ENCODE measurements around the gene GTPBP2. TPM values are rescaled to one million over a fixed set of nuclear protein-coding genes. Genes with fewer than 3 reads are reported as not detected.

The GTPBP2 gene
- total and polyA plus RNA-seq, 10 of the 15 experiments (the other 5 are each of a cell fraction or from before 2014, with no cell fraction given): 5.9 to 63.4 (median 39.8) TPM

DNA sequence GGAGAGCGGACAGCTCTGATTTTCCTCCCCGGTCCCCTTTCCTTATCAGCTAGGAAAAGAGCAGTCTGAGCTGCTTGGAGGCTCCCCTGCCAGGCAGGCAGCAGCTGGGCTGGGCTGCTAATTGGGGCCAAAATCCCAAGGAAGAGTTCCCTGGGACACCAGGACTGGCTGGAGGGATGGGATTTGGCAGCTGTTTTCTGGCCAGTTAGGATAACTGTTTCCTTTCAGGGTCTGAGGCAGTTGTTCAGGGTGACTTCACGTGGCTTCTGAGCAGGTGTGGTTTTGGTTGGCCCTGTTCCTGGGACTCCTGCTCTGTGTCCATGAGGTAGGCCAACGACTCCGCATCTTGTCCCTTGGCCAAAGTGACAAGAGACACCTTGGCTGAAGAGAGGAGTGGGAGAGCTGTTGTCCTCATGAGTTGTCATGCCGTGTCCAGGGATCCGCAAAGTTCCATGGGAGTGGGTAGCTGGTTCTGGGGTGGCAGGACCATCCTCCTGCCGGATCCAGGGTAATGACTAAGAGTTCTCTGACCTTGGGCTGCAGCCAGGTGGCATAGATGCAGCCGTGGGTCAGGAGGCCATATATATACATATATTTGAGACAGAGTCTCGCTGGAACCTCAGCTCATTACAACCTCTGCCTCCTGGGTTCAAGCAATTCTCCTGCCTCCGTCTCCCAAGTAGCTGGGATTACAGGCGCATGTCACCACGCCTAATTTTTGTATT, 37.3 kb upstream of the GTPBP2 start:
- Histone ChIP-seq H3K27ac (ENCODE audit: control insufficient read depth, insufficient read depth) (no peak overlapping the region), H3K4me2 (ENCODE audit: control insufficient read depth, insufficient read depth) (no peak overlapping the region), H4K20me1 (ENCODE audit: control insufficient read depth, insufficient read depth) (no peaks in the 10 kb centered on the region), H3K79me2 (ENCODE audit: control insufficient read depth, insufficient read depth, low read length) (no peaks in the 10 kb centered on the region), H3K27me3 (replicated peaks in 1 of 2; ENCODE audit: control insufficient read depth in 2 of 2, insufficient read depth in 2 of 2, low read length in 1 of 2) (no peaks in the 10 kb centered on the region), H3K9ac (ENCODE audit: control insufficient read depth, insufficient read depth, low read length) (no peak overlapping the region), H3K9me3 (replicated peaks; ENCODE audit: control insufficient read depth, insufficient read depth, low read length) (peaks cover 2% of the 10 kb centered on the region; the same call in 1 of the 3 replicates), H3K36me3 (ENCODE audit: control insufficient read depth in 2 of 2, insufficient read depth in 2 of 2, low read length in 1 of 2) (peaks cover 4 to 7% of the 10 kb centered on the region in 2 experiments; a peak in 3 of 4 replicates), H2AFZ (ENCODE audit: control insufficient read depth, low read depth, low read length) (no peak overlapping the region), H3K4me3 (no peak overlapping the region), H3K4me1 (ENCODE audit: control insufficient read depth, insufficient read depth, low read length) (peaks cover 46% of the 10 kb centered on the region)
- BruUV-seq (replicated peaks): no TSS peak
- ChIA-PET SMC1A (ENCODE audit: uncharacterized antibody, unreplicated experiment) (interaction anchor here (0.5 to 4.1 kb wide), 17 partner anchors 10 to 421 kb away, joined by 3 to 37 read pairs (median 4); partner anchors contain the start of gene MRPS18A), RAD21 (ENCODE audit: unreplicated experiment) (interaction anchor here (1.1 to 7.8 kb wide), 12 partner anchors 9 to 414 kb away, joined by 3 to 79 read pairs (median 5); partner anchors contain the start of genes MAD2L1BP and VEGFA), POLR2A (interaction anchor here (1.9 to 2.8 kb wide), 2 partner anchors 36 to 49 kb away, joined by 6 to 10 read pairs; partner anchors contain the start of gene GTPBP2), CTCF (interaction anchor here (0.6 to 7.6 kb wide), 31 partner anchors 9 to 520 kb away, joined by 3 to 85 read pairs (median 8); partner anchors contain the start of genes GTPBP2, MRPS18A and VEGFA)
- DNase-seq (ENCODE audit: low read depth, low spot score) (no peak), FAIRE-seq (no peak), ATAC-seq (no peak)
- in situ Hi-C loops (cut with MboI) (loop anchor here (5.0 kb wide), 1 partner anchor 411 kb away; no protein-coding TSS in a partner anchor), intact Hi-C loops (cut with micrococcal nuclease; ENCODE audit: unreplicated experiment) (loop anchor here (5.0 kb wide), 1 partner anchor 336 kb away; no protein-coding TSS in a partner anchor)
- TF ChIP-seq MTA2 (IDR thresholded peaks at IDR 0.05; ENCODE audit: low read depth) (no peak), POLR2A (IDR thresholded peaks at IDR 0.05; ENCODE audit: low read depth, low read length) (0 out of 2 replicates have a peak, but pooled peaks have one; percentile 4)
- 36% methylated on average over 13 of the region's 13 CpGs for WGBS (ENCODE audit: insufficient coverage, insufficient replicate concordance, low lambda C conversion rate, missing lambda C conversion rate)

DNA sequence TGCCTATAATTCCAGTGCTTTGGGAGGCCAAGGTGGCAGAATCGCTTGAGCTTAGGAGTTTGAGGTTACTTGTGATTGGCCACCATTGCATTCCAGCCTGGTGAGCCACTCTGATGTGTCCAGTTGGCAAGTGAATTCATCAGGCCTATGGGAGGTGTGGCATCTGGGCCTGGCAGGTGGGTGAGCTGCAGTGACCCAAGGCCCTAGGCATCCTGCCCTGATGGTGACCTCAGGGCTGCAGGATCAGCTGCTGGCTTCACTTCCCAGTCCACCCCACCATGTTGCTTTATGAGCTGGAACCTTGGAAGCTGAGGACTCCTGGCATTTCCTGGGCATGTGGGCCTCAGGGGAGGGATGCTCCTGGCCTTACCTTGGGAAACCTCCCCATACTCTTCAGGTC, 36.3 kb upstream of the GTPBP2 start:
- SMC1A ChIA-PET (ENCODE audit: uncharacterized antibody, unreplicated experiment): interaction anchor here (0.7 to 4.1 kb wide), 7 partner anchors 9 to 414 kb away, joined by 3 to 37 read pairs (median 5); no protein-coding TSS in a partner anchor
- H4K20me1 ChIP-seq (ENCODE audit: control insufficient read depth, insufficient read depth): no peaks in the 10 kb centered on the region
- FAIRE-seq (no peak), ATAC-seq (no peak), DNase-seq (ENCODE audit: low read depth, low spot score) (no peak)
- peaks cover 5% of the 10 kb centered on the region; the same call in 2 of the 3 replicates for H3K9me3 ChIP-seq (replicated peaks; ENCODE audit: control insufficient read depth, insufficient read depth, low read length)
- no peaks in the 10 kb centered on the region for H3K27me3 ChIP-seq (replicated peaks in 1 of 2; ENCODE audit: control insufficient read depth in 2 of 2, insufficient read depth in 2 of 2, low read length in 1 of 2)
- no peaks in the 10 kb centered on the region for H3K79me2 ChIP-seq (ENCODE audit: control insufficient read depth, insufficient read depth, low read length)
- CTCF ChIA-PET: interaction anchor here (0.6 to 7.6 kb wide), 22 partner anchors 9 to 672 kb away, joined by 3 to 85 read pairs (median 6); no protein-coding TSS in a partner anchor
- POLR2A ChIA-PET: interaction anchor here (0.6 to 2.8 kb wide), 3 partner anchors 29 to 415 kb away, joined by 4 to 10 read pairs (median 4); partner anchors contain the start of gene GTPBP2
- H3K27ac ChIP-seq (ENCODE audit: control insufficient read depth, insufficient read depth): no peak overlapping the region
- intact Hi-C loops (cut with micrococcal nuclease; ENCODE audit: unreplicated experiment): loop anchor here (5.0 kb wide), 1 partner anchor 337 kb away; no protein-coding TSS in a partner anchor
- no peak overlapping the region for H2AFZ ChIP-seq (ENCODE audit: control insufficient read depth, low read depth, low read length)
- 41% methylated on average over 1 of the region's 1 CpG for WGBS (ENCODE audit: insufficient coverage, insufficient replicate concordance, low lambda C conversion rate, missing lambda C conversion rate)
- RAD21 ChIA-PET (ENCODE audit: unreplicated experiment): interaction anchor here (1.1 to 7.8 kb wide), 8 partner anchors 8 to 415 kb away, joined by 3 to 79 read pairs (median 4); no protein-coding TSS in a partner anchor
- in situ Hi-C loops (cut with MboI): loop anchor here (5.0 kb wide), 1 partner anchor 412 kb away; no protein-coding TSS in a partner anchor
- H3K36me3 ChIP-seq (ENCODE audit: control insufficient read depth in 2 of 2, insufficient read depth in 2 of 2, low read length in 1 of 2): peaks cover 0 to 3% of the 10 kb centered on the region in 2 experiments; a peak in 2 of 4 replicates
- peaks cover 46% of the 10 kb centered on the region for H3K4me1 ChIP-seq (ENCODE audit: control insufficient read depth, insufficient read depth, low read length)
- H3K4me2 ChIP-seq (ENCODE audit: control insufficient read depth, insufficient read depth): no peak overlapping the region
- no peak overlapping the region for H3K9ac ChIP-seq (ENCODE audit: control insufficient read depth, insufficient read depth, low read length)
- H3K4me3 ChIP-seq: no peak overlapping the region
- BruUV-seq (replicated peaks): no TSS peak
- TF ChIP-seq HCFC1 (IDR thresholded peaks at IDR 0.05; ENCODE audit: low read length) (no peak), TAF1 (IDR thresholded peaks at IDR 0.05; ENCODE audit: borderline replicate concordance, low read depth, low read length) (no peak), SREBF1 (IDR thresholded peaks at IDR 0.05; ENCODE audit: low read length) (no peak), WRNIP1 (IDR thresholded peaks at IDR 0.05; ENCODE audit: borderline replicate concordance, low read depth, low read length) (no peak), FOXK2 (IDR thresholded peaks at IDR 0.05) (no peak), MEF2A (IDR thresholded peaks at IDR 0.05; ENCODE audit: insufficient read depth, low read depth, low read length) (no peak), RBBP5 (conservative IDR thresholded peaks at IDR 0.05) (no peak)
- TF ChIP-seq, protein P1, sequence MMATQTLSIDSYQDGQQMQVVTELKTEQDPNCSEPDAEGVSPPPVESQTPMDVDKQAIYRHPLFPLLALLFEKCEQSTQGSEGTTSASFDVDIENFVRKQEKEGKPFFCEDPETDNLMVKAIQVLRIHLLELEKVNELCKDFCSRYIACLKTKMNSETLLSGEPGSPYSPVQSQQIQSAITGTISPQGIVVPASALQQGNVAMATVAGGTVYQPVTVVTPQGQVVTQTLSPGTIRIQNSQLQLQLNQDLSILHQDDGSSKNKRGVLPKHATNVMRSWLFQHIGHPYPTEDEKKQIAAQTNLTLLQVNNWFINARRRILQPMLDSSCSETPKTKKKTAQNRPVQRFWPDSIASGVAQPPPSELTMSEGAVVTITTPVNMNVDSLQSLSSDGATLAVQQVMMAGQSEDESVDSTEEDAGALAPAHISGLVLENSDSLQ (IDR thresholded peaks at IDR 0.05): no peak
- TF ChIP-seq, protein P2, sequence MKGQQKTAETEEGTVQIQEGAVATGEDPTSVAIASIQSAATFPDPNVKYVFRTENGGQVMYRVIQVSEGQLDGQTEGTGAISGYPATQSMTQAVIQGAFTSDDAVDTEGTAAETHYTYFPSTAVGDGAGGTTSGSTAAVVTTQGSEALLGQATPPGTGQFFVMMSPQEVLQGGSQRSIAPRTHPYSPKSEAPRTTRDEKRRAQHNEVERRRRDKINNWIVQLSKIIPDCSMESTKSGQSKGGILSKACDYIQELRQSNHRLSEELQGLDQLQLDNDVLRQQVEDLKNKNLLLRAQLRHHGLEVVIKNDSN (IDR thresholded peaks at IDR 0.05; ENCODE audit: borderline replicate concordance, extremely low read length, insufficient read depth, low read depth, low read length): no peak
- TF ChIP-seq, protein P3, sequence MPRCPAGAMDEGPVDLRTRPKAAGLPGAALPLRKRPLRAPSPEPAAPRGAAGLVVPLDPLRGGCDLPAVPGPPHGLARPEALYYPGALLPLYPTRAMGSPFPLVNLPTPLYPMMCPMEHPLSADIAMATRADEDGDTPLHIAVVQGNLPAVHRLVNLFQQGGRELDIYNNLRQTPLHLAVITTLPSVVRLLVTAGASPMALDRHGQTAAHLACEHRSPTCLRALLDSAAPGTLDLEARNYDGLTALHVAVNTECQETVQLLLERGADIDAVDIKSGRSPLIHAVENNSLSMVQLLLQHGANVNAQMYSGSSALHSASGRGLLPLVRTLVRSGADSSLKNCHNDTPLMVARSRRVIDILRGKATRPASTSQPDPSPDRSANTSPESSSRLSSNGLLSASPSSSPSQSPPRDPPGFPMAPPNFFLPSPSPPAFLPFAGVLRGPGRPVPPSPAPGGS (IDR thresholded peaks at IDR 0.05; ENCODE audit: borderline replicate concordance, insufficient read depth, low read depth, low read length, poor library complexity, severe bottlenecking): no peak

Data from GM12878 (cell line).